Panc1 (cell line): ENCODE measurements around the gene FKBP14. TPM values are rescaled to one million over a fixed set of nuclear protein-coding genes. Genes with fewer than 3 reads are reported as not detected.
A peak's percentile ranks its signal among the peaks of the same experiment; 100 is the strongest.

Experiments used
- ATAC-seq: fragments of 200-7000 bp; cut with Tn5 transposase; 2 replicates; pipeline ENCODE4 v1.9.1; 2020; ENCODE audit warnings: mild to moderate bottlenecking, moderate library complexity
- BruUV-seq: library from RNA; stranded (reverse); fragments of 400-500 nt; replicated peaks from 2 replicates; lab custom pipeline; 2021; lab: Mats Ljungman, UMichigan
- CTCF ChIA-PET: fragments of 300-600 bp; sonication (Branson Sonifier 250); formaldehyde crosslinking; loops from one replicate; lab custom pipeline; 2022; ENCODE audit warnings: antibody characterized with exemption; lab: Charles Lee
- POLR2A ChIA-PET: fragments of 300-600 bp; sonication (Branson Sonifier 250); formaldehyde crosslinking; loops from one replicate; lab custom pipeline; 2022; ENCODE audit warnings: antibody characterized with exemption; lab: Charles Lee
- DNase-seq: peaks from one replicate; pipeline ENCODE4 v3.0.0-alpha.2; 2010; ENCODE audit warnings: low read depth, low spot score
- H3K27ac ChIP-seq: 2 replicates; pipeline ENCODE4 v1.5.1; 2011; ENCODE audit warnings: mild to moderate bottlenecking, low read length, inconsistent platforms
- H3K27me3 ChIP-seq: fragments of 200-500 bp; sonication (Bioruptor generic); 2 replicates; pipeline ENCODE4 v1.6.0; 2014; ENCODE audit warnings: low read length, inconsistent platforms; ENCODE audit not compliant: control insufficient read depth, insufficient read depth
- H3K36me3 ChIP-seq: fragments of 200-500 bp; sonication (Bioruptor generic); 2 replicates; pipeline ENCODE4 v1.5.1; 2014; ENCODE audit warnings: inconsistent platforms, mild to moderate bottlenecking, low read length, moderate library complexity; ENCODE audit not compliant: control insufficient read depth, insufficient read depth
- H3K4me1 ChIP-seq: 2 replicates; pipeline ENCODE4 v1.5.1; 2011; ENCODE audit warnings: inconsistent platforms, mild to moderate bottlenecking, low read length, moderate library complexity; ENCODE audit not compliant: control insufficient read depth, insufficient read depth
- H3K4me3 ChIP-seq, 2 experiments: 2 replicates each; pipeline ENCODE4 v1.5.1; 2011 to 2012; ENCODE audit warnings: low read depth in 2 of 2, low read length in 2 of 2, mild to moderate bottlenecking in 2 of 2, inconsistent platforms in 1 of 2, moderate library complexity in 1 of 2
- H3K9me3 ChIP-seq: fragments of 200-500 bp; sonication (Bioruptor generic); 2 replicates; pipeline ENCODE4 v1.5.1; 2014; ENCODE audit warnings: low read depth, mild to moderate bottlenecking, inconsistent platforms, low read length, moderate library complexity; ENCODE audit not compliant: control insufficient read depth, insufficient read depth
- POLR2AphosphoS5 ChIP-seq: IDR thresholded peaks from 2 replicates; pipeline ENCODE4 v1.6.1; 2012; ENCODE audit warnings: mild to moderate bottlenecking, low read depth, low read length, moderate library complexity
- REST ChIP-seq, 2 experiments: IDR thresholded peaks; 2 replicates each; pipeline ENCODE4 v1.6.1; 2011 to 2012; ENCODE audit warnings: low read depth in 2 of 2, control low read depth in 1 of 2, low read length in 1 of 2, mild to moderate bottlenecking in 1 of 2, moderate library complexity in 1 of 2; ENCODE audit not compliant: insufficient read depth in 1 of 2
- SIN3A ChIP-seq: IDR thresholded peaks from 2 replicates; pipeline ENCODE4 v1.6.1; 2012; ENCODE audit warnings: low read depth, mild to moderate bottlenecking, low read length, moderate library complexity, borderline replicate concordance; ENCODE audit not compliant: insufficient read depth
- TCF7L2 ChIP-seq: IDR thresholded peaks from 2 replicates; pipeline ENCODE4 v1.6.1; 2011; ENCODE audit warnings: mild to moderate bottlenecking, low read depth, low read length, inconsistent platforms
- in situ Hi-C: cut with HindIII; loops from 2 replicates; pipeline ENCODE4 v1.10.0; 2016; ENCODE audit warnings: low sequenced_read_pairs, low pct_unique_long_range_greater_than_20kb
- intact Hi-C: fragments of 100-400 bp; cut with micrococcal nuclease; formaldehyde crosslinking; loops from one replicate; pipeline ENCODE4 v1.10.0; 2022; ENCODE audit not compliant: unreplicated experiment
- total RNA-seq: library from RNA; stranded (reverse); gene quantifications from one replicate; pipeline ENCODE4 v1.2.1, GENCODE V29; 2021; ENCODE audit not compliant: unreplicated experiment
- TF ChIP-seq, protein P1 (sequence below): fragments of 450-650 bp; IDR thresholded peaks from 2 replicates; pipeline ENCODE4 v1.5.1; 2017; ENCODE audit warnings: mild to moderate bottlenecking

FKBP14 gene
- total RNA-seq, 1 experiment from 2014 or later, result 36.0 TPM

DNA sequence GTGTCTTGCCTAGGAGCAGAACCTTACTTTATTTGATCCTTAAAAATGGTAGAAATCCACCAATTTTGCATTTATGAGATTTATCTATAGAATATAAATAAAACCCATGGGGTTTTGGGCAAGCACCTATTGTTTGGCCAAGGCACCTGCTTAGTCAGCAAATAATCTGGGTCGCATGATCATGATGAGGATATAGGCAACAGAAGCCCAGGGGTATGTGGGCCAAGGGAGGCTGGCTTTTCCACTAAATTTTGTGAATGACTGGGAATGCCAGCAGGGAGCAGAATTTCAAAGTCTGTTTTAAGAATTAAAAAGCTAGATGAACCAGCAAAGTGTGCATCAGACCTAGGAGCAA, 54.2 kb downstream of the FKBP14 start:
- Histone ChIP-seq H3K4me3 (no peak overlapping the region), H3K36me3 (peaks cover 5% of the 10 kb centered on the region; the same call in 1 of the 2 replicates), H3K27ac (no peak overlapping the region), H3K4me1 (peaks cover 11% of the 10 kb centered on the region; the same call in 1 of the 2 replicates), H3K27me3 (no peaks in the 10 kb centered on the region), H3K9me3 (no peaks in the 10 kb centered on the region)
- POLR2A ChIA-PET, result interaction anchor here (0.9 kb wide), 1 partner anchor 14 kb away, joined by 3 read pairs; no protein-coding TSS in a partner anchor
- DNase-seq, result no peak
- TF ChIP-seq, protein P1, sequence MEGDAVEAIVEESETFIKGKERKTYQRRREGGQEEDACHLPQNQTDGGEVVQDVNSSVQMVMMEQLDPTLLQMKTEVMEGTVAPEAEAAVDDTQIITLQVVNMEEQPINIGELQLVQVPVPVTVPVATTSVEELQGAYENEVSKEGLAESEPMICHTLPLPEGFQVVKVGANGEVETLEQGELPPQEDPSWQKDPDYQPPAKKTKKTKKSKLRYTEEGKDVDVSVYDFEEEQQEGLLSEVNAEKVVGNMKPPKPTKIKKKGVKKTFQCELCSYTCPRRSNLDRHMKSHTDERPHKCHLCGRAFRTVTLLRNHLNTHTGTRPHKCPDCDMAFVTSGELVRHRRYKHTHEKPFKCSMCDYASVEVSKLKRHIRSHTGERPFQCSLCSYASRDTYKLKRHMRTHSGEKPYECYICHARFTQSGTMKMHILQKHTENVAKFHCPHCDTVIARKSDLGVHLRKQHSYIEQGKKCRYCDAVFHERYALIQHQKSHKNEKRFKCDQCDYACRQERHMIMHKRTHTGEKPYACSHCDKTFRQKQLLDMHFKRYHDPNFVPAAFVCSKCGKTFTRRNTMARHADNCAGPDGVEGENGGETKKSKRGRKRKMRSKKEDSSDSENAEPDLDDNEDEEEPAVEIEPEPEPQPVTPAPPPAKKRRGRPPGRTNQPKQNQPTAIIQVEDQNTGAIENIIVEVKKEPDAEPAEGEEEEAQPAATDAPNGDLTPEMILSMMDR, result 0 out of 2 replicates have a peak, but pooled peaks have one; percentile 6
- no peak for TF ChIP-seq REST (IDR thresholded peaks at IDR 0.05; ENCODE audit: insufficient read depth in 1 of 2, low read depth in 2 of 2, low read length in 1 of 2)
- in situ Hi-C loops (no loop called here), intact Hi-C loops (no loop called here)
- ATAC-seq, result no peak
- CTCF ChIA-PET, result no interaction called here
- BruUV-seq, result no TSS peak

DNA sequence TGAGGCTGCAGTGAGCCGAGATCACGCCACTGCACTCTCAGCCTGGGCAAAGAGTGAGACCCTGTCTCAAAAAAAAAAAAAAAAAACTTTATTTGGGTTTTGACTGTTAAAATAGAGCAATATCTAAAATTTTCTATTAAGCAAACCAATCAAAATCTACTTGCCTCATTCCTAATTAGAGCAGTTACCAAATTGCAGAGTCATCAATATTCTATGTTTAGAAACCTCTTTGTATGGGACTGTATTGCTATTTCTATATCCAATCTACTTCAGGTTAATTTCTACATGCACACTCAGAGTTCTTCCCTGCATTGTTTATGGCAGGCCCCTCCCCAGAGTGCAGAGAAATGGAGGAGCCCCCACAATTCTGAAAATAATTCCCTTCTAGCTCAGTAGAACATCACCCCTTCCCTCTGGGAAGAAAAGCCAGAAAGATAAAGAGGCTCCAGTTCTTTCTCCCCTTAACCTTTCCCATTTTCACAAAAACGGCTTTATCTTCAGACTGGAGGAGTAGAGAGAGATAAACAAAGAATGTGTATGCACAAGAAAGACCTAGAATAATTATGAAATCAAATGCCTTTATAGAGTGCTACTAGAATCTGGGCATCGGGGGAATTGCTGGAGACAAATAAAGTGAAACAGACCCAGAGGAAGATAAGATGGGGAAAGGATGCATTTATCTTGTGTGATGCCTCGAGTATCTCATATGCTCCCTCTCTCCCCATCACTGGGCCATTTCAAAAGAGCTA, 54.8 kb downstream of the FKBP14 start:
- ChIA-PET CTCF (no interaction called here), POLR2A (interaction anchor here (0.9 kb wide), 1 partner anchor 14 kb away, joined by 3 read pairs; no protein-coding TSS in a partner anchor)
- no peak overlapping the region for H3K4me3 ChIP-seq
- no peak for TF ChIP-seq REST (IDR thresholded peaks at IDR 0.05; ENCODE audit: insufficient read depth in 1 of 2, low read depth in 2 of 2, low read length in 1 of 2)
- TF ChIP-seq, protein P1, result no peak
- no peak for TF ChIP-seq SIN3A
- TF ChIP-seq POLR2AphosphoS5, result no peak
- no peak for TF ChIP-seq TCF7L2
- no TSS peak for BruUV-seq
- no peaks in the 10 kb centered on the region for H3K27me3 ChIP-seq
- peaks cover 7% of the 10 kb centered on the region; the same call in 1 of the 2 replicates for H3K4me1 ChIP-seq
- no peak for DNase-seq
- in situ Hi-C loops, result no loop called here
- no peaks in the 10 kb centered on the region for H3K9me3 ChIP-seq
- peaks cover 5% of the 10 kb centered on the region; the same call in 1 of the 2 replicates for H3K36me3 ChIP-seq
- intact Hi-C loops, result no loop called here
- ATAC-seq, result no peak
- H3K27ac ChIP-seq, result no peak overlapping the region
